GM18870 (cell line): Measurements from ENCODE around the gene GDI2.
"Not testable (repeated sequence)": the region's sequence is repeated elsewhere in the genome, so short reads cannot be mapped to it uniquely, and the experiment has no call there.

ENCODE experiments used
- ATAC-seq: cut with Tn5 transposase; IDR thresholded peaks from one replicate; pipeline ENCODE4 v1.9.1; 2021; ENCODE audit warnings: moderate library complexity; ENCODE audit not compliant: unreplicated experiment

GDI2 gene

DNA sequence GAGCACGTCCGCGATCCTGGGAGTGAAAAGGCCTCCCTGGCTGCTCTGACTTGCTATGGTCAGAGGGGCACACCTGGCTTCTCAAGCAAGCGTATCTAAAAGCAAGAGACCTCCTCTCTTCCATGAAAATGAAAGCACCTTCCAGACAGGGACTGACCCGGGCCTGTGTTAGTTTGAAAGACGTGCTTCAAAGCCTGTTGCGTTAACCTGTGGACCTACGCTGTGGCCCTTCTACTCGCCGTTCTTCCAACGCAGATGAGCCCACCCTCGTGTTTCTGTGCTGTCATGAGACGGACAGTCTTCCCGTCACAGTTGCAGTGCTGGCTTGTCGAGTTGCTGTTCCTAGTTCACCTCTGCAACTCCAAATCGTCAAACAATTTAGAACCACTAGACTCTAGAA is 15.5 kb upstream of the GDI2 start:
- ATAC-seq = no peak

DNA sequence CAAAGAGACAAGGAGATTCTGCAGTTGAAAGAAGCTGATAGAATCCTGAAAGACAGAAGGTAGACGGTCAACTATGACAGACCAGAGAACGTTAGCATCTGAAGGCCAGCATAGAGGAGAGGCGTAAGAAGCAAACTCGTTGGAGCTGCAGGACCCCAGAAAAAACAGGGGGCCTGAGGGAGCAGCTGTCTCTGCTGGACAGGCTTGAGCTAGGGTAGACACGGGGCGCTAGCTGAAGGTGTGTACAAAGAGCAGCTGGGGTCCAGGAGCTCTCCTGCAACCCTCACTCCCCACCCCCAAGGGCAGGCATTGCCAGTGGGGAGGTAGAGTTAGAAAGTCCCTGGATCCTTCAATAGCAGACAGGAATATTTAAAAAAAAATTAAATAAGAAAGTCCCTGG is 14.6 kb upstream of the GDI2 start:
- no peak for ATAC-seq

DNA sequence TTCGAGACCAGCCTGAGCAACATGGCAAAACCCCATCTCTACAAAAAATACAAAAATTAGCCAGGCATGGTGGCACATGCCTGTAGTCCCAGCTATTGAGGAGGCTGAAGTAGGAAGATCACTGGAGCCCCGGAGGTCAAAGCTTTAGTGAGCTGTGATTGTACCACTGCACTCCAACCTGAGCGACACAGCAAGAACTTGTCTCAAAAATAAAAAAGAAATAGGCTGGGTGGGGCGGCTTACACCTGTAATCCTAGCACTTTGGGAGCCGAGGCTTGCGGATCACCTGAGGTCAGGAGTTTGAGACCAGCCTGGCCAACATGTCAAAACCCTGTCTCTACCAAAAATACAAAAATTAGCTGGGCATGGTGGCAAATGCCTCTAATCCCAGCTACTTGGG is 13.3 kb upstream of the GDI2 start:
- not testable (repeated sequence) for ATAC-seq

DNA sequence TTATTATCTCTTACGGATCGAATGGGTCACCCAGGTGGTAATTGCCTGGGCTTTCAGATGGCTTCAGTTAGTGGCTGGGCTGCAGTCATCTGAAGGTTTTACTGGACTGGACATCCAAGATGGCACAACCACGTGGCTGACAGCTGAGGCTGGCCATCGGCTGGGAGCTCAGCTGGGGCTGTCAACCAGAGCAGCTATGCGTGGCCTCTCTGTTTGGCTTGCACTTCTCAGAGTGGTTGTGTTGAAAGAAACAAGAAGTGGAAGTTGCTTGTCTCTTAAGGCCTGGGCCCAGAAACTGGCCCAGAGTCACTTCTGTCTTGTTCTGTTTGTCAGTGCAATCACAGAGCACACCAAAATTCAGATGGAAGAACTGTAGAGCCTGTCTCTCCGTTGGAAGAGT is 5.7 kb upstream of the GDI2 start:
- no peak for ATAC-seq

DNA sequence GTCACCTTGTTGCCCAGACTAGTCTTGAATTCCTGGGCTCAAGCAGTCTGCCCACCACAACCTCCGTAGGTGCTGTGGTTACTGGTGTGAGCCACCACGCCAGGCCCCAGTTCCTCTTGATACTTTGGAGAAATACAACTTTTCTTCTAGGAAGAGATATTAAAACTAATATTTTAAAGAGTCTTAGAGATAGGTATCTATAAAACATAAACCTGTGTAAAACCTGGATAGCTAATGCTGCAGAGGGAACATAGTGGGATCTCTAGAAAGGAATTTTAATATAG is 4.8 kb upstream of the GDI2 start:
- ATAC-seq = no peak

DNA sequence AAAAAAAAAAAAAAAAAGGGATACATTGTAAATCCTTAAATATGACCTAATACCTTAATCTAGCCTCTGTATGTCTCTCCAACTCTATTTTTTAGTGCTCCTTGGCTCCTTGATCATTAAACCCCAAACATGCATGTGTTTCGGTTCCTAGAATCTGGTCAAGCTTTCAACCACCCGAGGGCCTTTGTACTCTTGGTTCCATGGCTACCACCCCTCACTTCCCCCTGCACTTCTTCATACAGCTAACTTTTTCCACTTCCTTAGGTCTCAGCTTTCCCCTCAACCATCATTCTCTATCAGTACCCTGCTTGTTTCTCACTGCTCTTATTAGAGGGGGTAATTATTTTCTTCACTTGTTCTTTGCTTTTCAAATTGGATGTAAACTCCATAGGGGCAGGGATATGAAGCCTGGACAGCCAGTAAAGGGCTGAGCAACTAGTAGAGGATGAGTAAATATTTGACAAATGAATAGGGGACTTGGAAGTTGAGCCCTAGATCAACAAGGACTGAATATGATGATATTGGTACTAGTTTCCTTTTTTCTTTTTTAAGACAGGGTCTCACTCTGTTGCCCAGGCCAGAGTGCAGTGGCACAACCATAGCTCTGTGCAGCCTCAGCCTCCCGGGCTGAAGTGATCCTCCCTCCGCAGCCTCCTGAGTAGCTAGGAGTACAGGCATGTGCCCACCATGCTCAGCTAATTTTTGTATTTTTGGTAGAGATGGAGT is 4.3 kb upstream of the GDI2 start:
- ATAC-seq = no peak

DNA sequence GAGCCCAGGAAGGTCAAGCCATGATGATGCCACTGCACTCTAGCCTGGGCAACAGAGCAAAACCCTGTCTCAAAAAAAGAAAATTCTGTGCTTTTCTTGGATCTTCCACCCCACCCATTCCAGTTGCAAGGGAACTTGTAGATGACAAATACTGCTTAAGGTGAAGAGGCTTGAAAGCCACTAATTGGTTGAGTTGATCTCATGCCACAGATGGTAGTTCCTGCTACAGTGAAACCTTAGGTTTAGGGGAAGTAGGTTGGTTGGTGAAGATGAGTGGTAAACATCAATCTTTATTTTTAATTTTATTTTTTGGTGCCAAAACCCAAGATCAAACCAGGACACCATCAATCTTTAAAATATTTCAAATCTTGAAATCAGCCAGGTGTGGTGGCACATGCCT is 2.9 kb upstream of the GDI2 start:
- ATAC-seq = no peak

DNA sequence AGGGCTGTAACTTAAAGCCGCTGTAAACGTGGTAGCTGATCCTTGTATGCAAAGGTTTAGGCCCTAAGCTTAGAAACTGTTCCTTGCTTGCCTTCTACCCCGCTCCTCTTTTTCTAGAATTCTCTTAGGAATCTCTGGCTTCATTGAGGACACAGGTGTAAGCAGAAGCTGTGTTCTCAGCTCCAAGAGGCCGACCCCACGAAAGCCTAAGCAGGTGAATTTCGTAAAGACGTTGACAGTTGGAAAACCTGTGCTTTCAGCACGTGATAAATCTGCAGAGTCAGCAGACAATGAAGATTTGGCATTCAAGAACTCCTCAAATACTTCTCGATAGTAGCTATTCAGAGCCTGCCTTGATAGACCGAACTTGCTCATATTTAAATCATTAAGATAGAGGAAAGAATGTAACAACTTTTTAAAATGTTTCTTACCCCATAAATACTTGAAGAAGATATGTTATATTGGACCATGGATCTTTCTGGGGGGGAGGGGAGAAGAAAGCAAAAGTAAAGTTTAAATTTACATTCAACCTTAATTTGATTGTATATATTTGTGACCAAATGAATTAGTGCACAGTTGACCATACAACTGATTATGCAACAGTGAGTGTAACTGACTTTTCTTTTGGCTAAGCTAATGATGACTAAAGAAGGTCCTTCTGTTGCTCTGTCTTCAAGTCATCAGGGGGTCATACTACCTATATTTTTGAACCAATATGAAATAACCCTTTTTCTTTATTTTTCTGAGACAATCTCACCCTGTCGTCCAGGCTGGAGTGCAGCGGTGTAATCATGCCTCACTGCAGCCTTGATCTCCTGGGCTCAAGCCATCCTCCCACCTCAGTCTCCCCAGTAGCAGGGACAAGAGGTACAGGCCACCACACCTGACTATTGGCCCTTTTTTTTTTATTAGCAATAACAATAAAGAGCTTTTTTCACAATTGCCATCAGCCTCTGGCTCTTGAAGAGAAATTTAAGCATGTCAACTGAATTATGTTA is 1.2 kb upstream of the GDI2 start:
- no peak for ATAC-seq

DNA sequence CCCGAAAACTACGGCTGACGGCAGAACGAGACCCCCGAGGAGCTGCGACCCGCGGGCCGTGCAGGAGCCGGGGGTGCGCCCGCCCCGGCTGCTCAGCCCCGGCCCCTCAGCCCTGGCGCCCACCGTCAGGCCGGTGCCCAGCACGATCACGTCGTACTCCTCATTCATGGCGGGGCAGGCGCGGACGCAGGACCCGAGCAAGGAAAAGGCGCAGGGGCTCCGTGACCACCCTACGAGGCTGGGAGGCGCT is 218 bp downstream of the GDI2 start:
- ATAC-seq = peak; percentile 12

DNA sequence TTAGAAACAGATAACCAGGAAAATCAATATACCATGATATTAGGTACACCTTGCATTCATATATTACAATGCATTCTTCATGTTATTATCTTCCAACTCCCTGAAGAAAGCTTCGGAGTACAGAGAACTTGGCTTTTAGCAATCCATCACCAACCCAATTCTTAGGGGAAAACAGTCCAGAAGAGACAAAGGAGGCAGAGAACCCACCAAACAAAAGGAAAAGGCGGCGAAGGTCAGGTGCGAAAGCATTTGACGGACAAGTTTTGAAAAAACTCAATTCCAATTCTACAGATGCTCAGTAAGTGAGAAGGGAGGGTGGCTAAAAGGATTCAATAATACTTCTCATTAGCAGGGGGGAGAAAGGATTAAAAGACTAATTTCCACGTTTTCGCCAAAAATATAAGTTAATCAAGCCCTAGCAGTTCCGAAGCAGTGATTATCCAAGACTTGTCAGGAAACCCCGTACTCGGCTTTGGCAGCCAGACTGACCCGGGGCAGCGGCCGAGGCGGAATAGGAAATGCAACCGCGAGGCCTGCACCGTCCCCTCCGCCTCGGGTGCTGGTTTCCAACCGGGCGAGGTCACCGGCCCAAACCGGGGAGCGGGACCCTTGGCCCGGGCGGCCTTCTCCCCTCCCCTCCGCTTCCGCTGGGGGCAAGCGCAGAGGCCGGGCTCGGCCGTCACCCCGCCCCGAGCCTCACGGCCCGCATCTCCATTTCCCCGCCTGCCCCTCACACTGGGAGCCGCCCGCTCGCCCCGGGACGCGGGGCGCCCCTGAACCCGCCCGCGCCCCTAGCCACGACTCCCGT is 747 bp downstream of the GDI2 start:
- no peak for ATAC-seq

DNA sequence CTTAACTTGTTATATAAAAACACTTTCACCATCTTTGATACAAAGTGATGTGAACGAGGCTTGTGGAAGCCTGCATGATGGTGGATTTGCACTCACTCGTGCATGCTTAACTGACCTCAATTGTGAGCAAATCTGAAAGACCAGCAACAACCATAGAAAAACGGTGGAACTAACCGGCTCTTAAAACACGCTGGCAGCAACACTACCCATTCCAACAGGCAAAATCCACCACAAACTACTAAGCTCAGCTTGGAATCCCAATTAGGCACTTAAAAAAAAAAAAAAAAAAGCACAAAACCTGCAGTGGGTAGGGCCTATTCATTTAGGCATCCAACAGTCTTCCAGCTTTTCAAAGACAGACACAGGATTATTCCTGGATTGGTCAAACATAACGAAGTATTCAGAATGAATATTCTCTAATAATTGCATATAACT is 1.8 kb downstream of the GDI2 start:
- no peak for ATAC-seq

DNA sequence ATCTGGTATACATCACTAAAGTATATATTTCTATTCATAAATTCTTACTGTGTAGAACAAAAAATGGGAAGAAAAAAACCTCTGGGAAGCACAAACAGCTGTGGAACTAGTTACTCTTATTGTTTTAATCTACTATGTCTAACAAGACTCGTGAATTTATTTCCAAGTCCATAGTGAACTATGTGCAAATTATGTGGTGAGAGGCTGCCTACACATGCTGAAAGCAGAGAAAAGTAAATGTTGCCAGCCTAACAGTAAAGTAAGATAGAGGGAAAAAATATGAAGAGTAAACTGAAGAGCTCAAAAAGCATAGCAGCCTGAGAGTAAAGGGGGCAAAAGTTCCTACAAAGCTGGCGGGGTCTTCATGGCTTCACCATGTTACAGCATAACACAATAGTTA is 3.0 kb downstream of the GDI2 start:
- no peak for ATAC-seq

DNA sequence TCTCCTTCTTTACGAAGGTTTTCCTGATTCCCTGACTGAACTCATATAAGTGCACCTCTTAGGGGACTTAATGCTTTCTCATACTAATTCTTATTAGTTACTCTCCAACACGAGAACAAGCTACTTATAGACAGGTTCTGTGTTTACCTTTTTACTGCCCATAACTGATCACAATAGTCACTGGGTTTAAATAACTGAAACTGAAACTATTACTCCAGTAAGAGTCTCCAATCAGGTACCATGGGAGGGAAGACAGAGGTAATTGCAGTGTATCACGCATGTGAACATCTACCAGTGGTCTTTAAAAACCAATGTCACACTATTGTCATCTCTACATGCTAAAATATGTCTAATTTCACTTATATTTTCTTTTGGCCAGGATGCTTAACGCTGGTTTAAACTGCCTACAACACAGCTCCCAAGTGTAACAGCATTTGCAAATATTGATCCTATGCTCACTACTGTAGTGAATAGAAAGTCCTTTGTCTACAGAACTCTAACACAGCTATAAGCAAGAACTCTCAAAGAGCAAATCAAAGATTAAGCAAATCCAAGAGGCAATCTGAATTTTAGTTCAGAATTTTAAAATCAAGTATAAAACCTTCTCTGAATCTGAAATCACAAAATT is 3.6 kb downstream of the GDI2 start:
- no peak for ATAC-seq

DNA sequence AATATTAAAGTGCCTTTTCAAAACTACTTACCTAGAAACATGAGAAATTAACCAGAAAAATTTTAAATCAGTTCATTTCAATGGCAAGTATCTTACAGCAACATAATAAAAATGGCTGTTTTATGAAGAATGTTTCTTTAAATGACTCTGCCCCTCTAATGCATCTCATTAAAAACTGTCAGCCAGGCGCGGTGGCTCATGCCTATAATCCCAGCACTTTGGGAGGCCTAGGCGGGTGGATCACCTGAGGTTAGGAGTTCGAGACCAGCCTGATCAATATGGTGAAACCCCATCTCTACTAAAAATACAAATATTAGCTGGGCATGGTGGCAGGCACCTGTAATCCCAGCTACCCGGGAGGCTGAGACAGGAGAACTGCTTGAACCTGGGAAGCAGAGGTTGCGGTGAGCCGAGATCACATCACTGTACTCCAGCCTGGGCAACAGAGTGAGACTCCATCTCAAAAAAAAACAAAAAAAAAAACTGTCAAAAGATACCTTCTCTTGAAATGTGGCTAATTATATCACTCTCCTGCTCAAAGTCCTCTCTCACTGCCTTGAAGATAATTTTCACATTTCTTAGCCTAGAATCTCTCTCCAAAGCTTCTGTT is 4.3 kb downstream of the GDI2 start:
- ATAC-seq = not testable (repeated sequence)

DNA sequence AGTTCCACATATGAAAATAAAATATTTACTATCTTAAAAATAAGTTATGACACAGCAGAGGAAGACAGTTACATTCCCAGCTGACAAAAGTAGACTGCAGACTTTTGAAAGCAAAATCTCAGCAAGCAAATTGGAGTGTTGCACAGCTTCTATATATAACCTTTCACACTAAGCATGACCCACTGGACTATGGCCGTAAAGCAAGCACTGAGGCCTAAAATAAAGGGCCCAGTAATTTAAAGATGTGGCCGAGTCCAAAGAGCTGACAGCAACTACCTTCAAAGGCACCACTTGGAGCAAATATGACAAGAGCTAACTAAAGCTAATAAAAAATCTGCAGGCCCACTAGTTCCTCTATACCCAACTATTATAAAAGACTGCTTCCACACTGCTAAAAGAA is 6.5 kb downstream of the GDI2 start:
- ATAC-seq = no peak

DNA sequence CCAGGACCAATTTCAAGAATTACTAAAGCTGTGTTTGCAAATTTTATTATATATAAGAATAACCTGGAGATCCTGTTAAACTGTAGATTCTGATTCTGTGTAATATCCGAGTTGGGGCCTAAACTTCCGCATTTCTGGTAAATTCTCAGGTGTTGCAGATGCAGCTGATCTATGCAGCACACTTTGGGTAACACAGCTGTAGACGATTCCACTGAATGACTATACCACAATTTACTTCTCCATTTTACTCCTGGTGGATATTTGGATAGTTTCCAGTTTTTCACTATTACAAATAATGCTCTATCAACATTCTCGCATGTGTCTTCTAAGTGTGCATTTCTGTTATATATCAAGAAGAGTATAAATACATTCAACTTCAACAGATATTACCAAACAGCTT is 7.5 kb downstream of the GDI2 start:
- no peak for ATAC-seq

DNA sequence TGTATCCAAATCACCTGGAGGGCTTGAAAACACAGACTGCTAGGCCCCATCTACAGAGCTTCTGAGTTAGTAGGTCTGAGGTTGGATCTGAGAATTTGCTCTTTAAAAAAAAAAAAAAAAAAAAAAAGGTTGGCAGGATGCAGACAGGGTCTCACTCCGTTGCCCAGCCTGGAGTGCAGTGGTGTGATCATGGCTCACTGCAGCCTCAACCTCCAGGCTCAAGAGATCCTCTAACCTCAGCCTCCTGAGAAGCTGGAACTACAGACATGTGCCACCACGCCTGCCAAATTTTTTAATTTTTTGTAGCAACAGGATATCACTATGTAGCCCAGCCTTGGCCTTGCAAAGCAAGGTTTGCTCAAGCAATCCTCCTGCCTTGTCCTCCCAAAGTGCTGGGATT is 8.0 kb downstream of the GDI2 start:
- ATAC-seq = no peak

DNA sequence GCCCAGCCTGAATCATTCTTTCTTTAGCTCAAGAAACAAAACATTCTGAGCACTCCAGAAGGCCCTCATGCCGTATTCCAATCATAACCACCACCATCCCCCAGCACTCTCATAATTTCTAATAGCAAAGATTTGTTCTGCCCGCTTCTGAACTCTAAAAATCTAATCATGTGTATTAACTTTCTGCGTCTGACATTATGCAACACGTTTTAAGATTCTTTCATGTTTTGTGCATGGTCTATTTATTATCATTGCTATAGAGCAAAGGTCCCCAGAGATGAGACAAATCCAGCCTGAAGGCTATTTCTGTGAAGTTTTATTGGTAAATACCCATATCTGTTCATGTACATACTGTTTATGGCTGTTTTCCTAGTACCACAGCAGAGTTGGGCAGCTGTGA is 8.8 kb downstream of the GDI2 start:
- no peak for ATAC-seq

DNA sequence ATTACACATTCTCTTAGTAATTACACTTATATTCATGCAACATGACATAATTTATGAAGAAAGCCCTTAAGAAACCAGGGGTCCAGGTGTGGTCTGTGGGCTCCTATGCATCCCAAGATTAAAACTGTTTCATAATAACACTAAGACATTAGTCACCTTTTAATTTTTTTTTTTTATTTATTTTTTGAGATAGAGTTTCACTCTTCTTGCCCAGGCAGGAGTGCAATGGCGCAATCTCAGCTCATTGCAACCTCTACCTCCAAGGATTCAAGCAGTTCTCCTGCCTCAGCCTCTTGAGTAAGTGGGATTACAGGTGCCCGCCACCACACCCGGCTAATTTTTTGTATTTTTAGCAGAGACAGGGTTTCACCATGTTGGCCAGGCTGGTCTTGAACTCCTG is 12.5 kb downstream of the GDI2 start:
- no peak for ATAC-seq

DNA sequence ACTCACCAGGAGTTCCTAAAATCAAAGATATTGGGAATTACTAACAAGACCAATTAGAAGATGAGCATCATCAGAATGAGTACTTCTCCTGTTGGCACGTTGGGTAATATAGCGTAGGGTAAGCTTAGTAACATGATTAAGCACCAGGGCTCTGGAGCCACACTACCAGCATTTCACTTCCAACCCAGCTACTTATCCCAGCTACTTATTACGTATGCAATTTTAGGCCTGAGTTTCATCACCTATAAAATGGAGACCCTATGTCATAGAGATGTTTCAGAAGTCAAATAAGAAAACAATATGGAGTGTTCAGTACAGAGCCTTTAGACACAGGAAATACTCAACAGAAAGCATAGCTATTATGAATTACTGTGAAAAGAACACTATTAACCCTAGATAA is 19.0 kb downstream of the GDI2 start:
- ATAC-seq = no peak

DNA sequence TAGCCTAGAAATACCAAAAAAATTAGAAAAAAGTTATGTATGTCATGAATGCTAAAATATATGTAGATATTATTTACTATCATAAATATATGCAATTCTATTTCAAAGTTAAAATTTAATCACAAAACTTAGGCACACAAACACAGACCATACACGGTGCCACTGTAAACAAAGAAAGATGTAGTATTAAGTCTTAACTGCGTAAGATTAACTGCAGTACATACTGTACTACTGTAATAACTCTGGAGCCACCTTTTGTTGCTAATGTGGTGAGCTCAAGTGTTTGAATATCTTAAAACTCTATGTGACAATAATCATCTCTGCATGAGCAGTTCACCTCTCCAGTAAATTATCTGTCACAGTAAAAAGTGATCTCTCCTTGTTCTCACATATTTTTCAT is 23.6 kb downstream of the GDI2 start:
- ATAC-seq = no peak
